ENCODE data around the gene GLS. TPM values are rescaled to one million over a fixed set of nuclear protein-coding genes. Genes with fewer than 3 reads are reported as not detected.

GLS gene
- total RNA-seq, 2 experiments from 2014 or later: 175 to 187 TPM

DNA sequence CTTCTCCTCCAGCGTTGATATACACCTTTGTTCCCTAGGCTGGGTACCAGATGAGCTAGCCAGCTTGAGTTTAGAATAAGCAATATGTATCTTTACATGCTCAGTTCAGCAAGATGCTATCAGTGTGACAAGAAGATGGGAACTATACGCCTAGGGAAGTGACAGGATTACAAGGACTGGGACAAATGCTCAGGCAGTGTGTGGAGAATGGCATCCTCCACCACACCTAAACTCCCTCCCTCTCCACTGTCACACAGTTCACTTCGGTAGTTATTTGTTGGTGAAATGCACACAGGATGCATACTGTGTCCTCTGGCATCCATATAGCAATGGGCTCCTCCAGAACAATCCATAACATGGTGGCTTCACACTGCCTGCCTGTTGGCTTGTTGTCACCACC is 125.7 kb downstream of the GLS start:
- H3K36me3 Mint-ChIP-seq: peaks cover 85% of the 10 kb centered on the region
- DNase-seq: no peak
- no peaks in the 10 kb centered on the region for H3K27me3 Mint-ChIP-seq
- H3K27ac Mint-ChIP-seq: no peak overlapping the region
- POLR2A ChIA-PET: interaction anchor here (1.0 to 8.2 kb wide), 5 partner anchors 7 to 19 kb away, joined by 3 to 49 read pairs (median 4); partner anchors contain the start of gene STAT1
- peak overlapping the region; percentile 35 for H3K4me3 Mint-ChIP-seq
- ATAC-seq (ENCODE audit: low read depth): no peak
- peaks cover 15% of the 10 kb centered on the region for H3K9me3 Mint-ChIP-seq
- H3K4me1 Mint-ChIP-seq: peaks cover 74% of the 10 kb centered on the region

GRCh38 chr2:191006997-191007783 is 126.6 kb downstream of the GLS start:
- DNase-seq (no peak), ATAC-seq (ENCODE audit: low read depth) (no peak)
- Mint-ChIP-seq H3K4me3 (peak overlapping the region; percentile 74), H3K4me1 (peaks cover 72% of the 10 kb centered on the region), H3K9me3 (peaks cover 15% of the 10 kb centered on the region), H3K27me3 (no peaks in the 10 kb centered on the region), H3K36me3 (peaks cover 77% of the 10 kb centered on the region), H3K27ac (peak overlapping the region; percentile 39)
- POLR2A ChIA-PET: interaction anchor here (1.0 to 2.1 kb wide), 6 partner anchors 13 to 34 kb away, joined by 3 to 8 read pairs (median 4); no protein-coding TSS in a partner anchor

- Mint-ChIP-seq H3K4me1 (peaks cover 63% of the 10 kb centered on the region), H3K27me3 (no peaks in the 10 kb centered on the region), H3K4me3 (peak overlapping the region; percentile 69), H3K9me3 (peaks cover 15% of the 10 kb centered on the region), H3K36me3 (peaks cover 67% of the 10 kb centered on the region), H3K27ac (peak overlapping the region; percentile 78)
- no peak for ATAC-seq (ENCODE audit: low read depth)
- POLR2A ChIA-PET: interaction anchor here (1.0 to 2.1 kb wide), 7 partner anchors 12 to 56 kb away, joined by 3 to 8 read pairs (median 4); no protein-coding TSS in a partner anchor
- DNase-seq: no peak
These were observed 127.7 kb downstream of the GLS start for GRCh38 chr2:191008286-191008685.

GRCh38 chr2:191009541-191010374 is 129.1 kb downstream of the GLS start:
- Mint-ChIP-seq H3K4me1 (peaks cover 51% of the 10 kb centered on the region), H3K4me3 (peak overlapping the region; percentile 72), H3K27ac (peak overlapping the region; percentile 71), H3K9me3 (peaks cover 5% of the 10 kb centered on the region), H3K27me3 (no peaks in the 10 kb centered on the region), H3K36me3 (peaks cover 53% of the 10 kb centered on the region)
- ATAC-seq (ENCODE audit: low read depth) (no peak), DNase-seq (no peak)
- POLR2A ChIA-PET: interaction anchor here (1.0 to 7.3 kb wide), 3 partner anchors 10 to 128 kb away, joined by 3 to 125 read pairs (median 73); no protein-coding TSS in a partner anchor

DNA sequence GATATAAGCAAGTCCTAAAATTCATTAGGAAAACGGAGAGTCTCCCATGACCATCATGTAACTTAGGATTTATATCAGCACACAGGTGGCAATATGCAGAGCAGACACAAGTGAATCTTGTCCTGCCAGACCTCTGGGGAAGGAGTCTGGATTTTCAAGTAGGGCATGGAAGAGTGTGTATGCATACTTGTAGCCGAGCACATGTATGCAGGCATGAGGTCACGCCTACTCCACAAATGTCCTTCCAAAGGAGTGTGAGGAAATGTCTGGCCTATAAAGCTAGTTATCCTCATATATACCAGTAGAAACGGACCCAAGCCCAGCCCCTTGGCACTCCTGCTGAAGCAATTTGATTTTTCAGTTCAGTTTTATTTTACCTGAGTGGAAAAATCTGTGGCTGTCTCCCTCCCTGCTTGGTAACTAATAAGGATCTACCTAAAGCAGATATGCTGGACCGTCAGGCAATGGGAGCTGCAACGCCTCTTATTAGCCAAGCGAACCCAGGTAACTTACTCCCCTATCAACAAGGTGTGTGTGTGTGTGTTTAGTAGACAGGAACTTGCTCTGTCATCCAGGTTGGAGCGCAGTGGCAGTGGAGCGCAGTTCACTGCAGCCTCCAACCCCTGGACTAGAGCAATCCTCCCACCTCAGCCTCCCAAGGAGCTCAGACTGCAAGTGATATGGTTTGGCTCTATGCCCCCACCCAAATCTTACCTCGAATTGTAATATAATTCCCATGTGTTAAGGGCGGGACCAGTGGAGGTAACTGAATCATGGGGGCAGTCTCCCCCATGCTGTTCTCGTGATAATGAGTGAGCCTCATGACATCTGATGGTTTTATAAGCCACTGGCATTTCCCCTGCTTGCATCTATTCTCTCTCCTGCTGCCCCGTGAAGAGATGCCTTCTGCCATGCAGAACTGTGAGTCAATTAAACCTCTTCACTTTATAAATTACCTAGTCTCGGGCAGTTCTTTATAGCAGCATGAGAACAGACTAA is 130.6 kb downstream of the GLS start:
- ATAC-seq (ENCODE audit: low read depth): no peak
- H3K36me3 Mint-ChIP-seq: peaks cover 45% of the 10 kb centered on the region
- no peaks in the 10 kb centered on the region for H3K27me3 Mint-ChIP-seq
- POLR2A ChIA-PET: interaction anchor here (1.0 to 7.3 kb wide), 14 partner anchors 9 to 667 kb away, joined by 3 to 125 read pairs (median 16); partner anchors contain the start of genes GLS, NABP1 and STAT4
- no peak overlapping the region for H3K4me3 Mint-ChIP-seq
- H3K4me1 Mint-ChIP-seq: peaks cover 44% of the 10 kb centered on the region
- peaks cover 6% of the 10 kb centered on the region for H3K9me3 Mint-ChIP-seq
- DNase-seq: no peak
- H3K27ac Mint-ChIP-seq: no peak overlapping the region

- POLR2A ChIA-PET: interaction anchor here (0.6 to 7.3 kb wide), 22 partner anchors 8 to 665 kb away, joined by 3 to 125 read pairs (median 6); partner anchors contain the start of genes GLS, NABP1 and STAT4
- DNase-seq (no peak), ATAC-seq (ENCODE audit: low read depth) (no peak)
- Mint-ChIP-seq H3K36me3 (peaks cover 40% of the 10 kb centered on the region), H3K27me3 (no peaks in the 10 kb centered on the region), H3K9me3 (peaks cover 6% of the 10 kb centered on the region), H3K4me1 (peaks cover 40% of the 10 kb centered on the region), H3K4me3 (no peak overlapping the region), H3K27ac (no peak overlapping the region)
These were observed 131.7 kb downstream of the GLS start for GRCh38 chr2:191012346-191012745.

GRCh38 chr2:191012845-191013681 is 132.4 kb downstream of the GLS start:
- no peak for DNase-seq
- Mint-ChIP-seq H3K9me3 (peaks cover 6% of the 10 kb centered on the region), H3K27me3 (no peaks in the 10 kb centered on the region), H3K4me3 (no peak overlapping the region), H3K36me3 (peaks cover 33% of the 10 kb centered on the region), H3K27ac (no peak overlapping the region), H3K4me1 (peaks cover 36% of the 10 kb centered on the region)
- no peak for ATAC-seq (ENCODE audit: low read depth)
- POLR2A ChIA-PET: interaction anchor here (0.6 to 7.3 kb wide), 25 partner anchors 7 to 602 kb away, joined by 3 to 125 read pairs (median 5); partner anchors contain the start of genes GLS and STAT4

- H3K36me3 Mint-ChIP-seq: peaks cover 27% of the 10 kb centered on the region
- no peak overlapping the region for H3K4me3 Mint-ChIP-seq
- no peaks in the 10 kb centered on the region for H3K27me3 Mint-ChIP-seq
- DNase-seq (no peak), ATAC-seq (ENCODE audit: low read depth) (no peak)
- H3K27ac Mint-ChIP-seq: no peak overlapping the region
- H3K9me3 Mint-ChIP-seq: peaks cover 6% of the 10 kb centered on the region
- POLR2A ChIA-PET: interaction anchor here (0.6 to 7.3 kb wide), 14 partner anchors 11 to 603 kb away, joined by 3 to 125 read pairs (median 10); partner anchors contain the start of genes GLS and STAT4
- peaks cover 33% of the 10 kb centered on the region for H3K4me1 Mint-ChIP-seq
These were observed 133.0 kb downstream of the GLS start for GRCh38 chr2:191013682-191013931.

GRCh38 chr2:191013932-191014652 is 133.5 kb downstream of the GLS start, which contains the start of gene STAT1:
Gene STAT1, minus strand, starts transcription at chr2:191014171. Its CDS starts 4,168 bp downstream, at chr2:191010003.
- no peak within 1 kb of the TSS for H3K27ac Mint-ChIP-seq
- POLR2A ChIA-PET: interaction anchor here (0.6 to 7.3 kb wide), 21 partner anchors 10 to 603 kb away, joined by 3 to 125 read pairs (median 4); partner anchors contain the start of genes GLS and STAT4
- H3K4me3 Mint-ChIP-seq: no peak within 1 kb of the TSS
- peaks cover 24% of the 10 kb centered on the region for H3K36me3 Mint-ChIP-seq
- H3K27me3 Mint-ChIP-seq: no peaks in the 10 kb centered on the region
- peaks cover 6% of the 10 kb centered on the region for H3K9me3 Mint-ChIP-seq
- DNase-seq: peak; percentile 100
- ATAC-seq (ENCODE audit: low read depth): peak; percentile 87
- H3K4me1 Mint-ChIP-seq: peaks cover 35% of the 10 kb centered on the region

DNA sequence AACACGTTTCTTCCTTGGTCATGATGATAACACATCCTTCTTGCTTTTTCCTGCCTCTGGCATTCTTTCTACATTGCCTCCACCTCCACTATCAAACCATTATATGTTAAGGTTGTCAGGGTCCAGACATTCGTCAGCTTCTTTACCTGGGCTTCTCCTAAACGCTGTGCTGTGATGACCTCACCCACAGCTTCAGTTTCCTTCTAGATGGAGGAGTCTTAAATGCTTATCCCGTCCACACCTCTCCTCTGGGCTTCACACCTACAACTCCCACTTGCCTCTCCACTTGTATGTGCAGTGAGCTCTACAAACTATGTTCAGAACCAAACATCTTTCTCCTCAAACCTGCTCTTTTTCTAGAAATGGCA is 134.0 kb downstream of the GLS start:
- H3K4me1 Mint-ChIP-seq: peaks cover 35% of the 10 kb centered on the region
- no peak overlapping the region for H3K4me3 Mint-ChIP-seq
- DNase-seq (no peak), ATAC-seq (ENCODE audit: low read depth) (peak; percentile 12)
- POLR2A ChIA-PET: interaction anchor here (0.6 to 7.3 kb wide), 19 partner anchors 10 to 141 kb away, joined by 3 to 125 read pairs (median 5); partner anchors contain the start of genes GLS and STAT4
- H3K36me3 Mint-ChIP-seq: peaks cover 20% of the 10 kb centered on the region
- H3K9me3 Mint-ChIP-seq: peaks cover 6% of the 10 kb centered on the region
- no peak overlapping the region for H3K27ac Mint-ChIP-seq
- no peaks in the 10 kb centered on the region for H3K27me3 Mint-ChIP-seq

Data from activated naive CD8-positive, alpha-beta T cell treated with anti-CD3 and anti-CD28 coated beads, Interleukin-2, amount 10 ng/mL, durations not matched to agents 7 days and 5 days (primary cell).